Measurements from ENCODE around the gene PKD1. TPM values are rescaled to one million over a fixed set of nuclear protein-coding genes. Genes with fewer than 3 reads are reported as not detected.

The PKD1 gene
- total RNA-seq, 2 donors from 2014 or later, result 78.9 to 237 TPM

DNA sequence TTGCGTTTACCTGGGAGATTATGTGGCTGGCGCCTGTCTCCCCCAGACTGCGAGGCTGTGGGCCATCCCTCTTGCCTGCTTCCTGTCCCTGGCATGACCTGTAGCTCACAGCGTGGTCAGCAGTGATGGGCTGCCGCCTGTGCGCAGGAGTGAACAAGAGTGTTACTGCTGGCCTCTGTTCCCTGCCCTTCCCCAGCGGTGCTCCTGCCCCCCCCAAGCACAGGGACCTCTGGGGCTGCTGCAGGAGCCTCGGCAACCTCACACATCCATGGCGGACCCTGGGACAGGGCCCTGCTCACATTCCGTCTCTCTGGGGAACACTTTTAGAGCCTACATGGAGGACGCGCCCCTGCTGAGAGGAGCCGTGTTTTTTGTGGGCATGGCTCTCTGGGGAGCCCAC lies 77.3 kb downstream of the PKD1 start:
- intact Hi-C loops (cut with DNase I), result no loop called here
- ATAC-seq, result no peak
- TF ChIP-seq, protein P1, sequence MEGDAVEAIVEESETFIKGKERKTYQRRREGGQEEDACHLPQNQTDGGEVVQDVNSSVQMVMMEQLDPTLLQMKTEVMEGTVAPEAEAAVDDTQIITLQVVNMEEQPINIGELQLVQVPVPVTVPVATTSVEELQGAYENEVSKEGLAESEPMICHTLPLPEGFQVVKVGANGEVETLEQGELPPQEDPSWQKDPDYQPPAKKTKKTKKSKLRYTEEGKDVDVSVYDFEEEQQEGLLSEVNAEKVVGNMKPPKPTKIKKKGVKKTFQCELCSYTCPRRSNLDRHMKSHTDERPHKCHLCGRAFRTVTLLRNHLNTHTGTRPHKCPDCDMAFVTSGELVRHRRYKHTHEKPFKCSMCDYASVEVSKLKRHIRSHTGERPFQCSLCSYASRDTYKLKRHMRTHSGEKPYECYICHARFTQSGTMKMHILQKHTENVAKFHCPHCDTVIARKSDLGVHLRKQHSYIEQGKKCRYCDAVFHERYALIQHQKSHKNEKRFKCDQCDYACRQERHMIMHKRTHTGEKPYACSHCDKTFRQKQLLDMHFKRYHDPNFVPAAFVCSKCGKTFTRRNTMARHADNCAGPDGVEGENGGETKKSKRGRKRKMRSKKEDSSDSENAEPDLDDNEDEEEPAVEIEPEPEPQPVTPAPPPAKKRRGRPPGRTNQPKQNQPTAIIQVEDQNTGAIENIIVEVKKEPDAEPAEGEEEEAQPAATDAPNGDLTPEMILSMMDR (IDR thresholded peaks at IDR 0.05), result no peak
- no peak for TF ChIP-seq POLR2A (IDR thresholded peaks at IDR 0.05)

DNA sequence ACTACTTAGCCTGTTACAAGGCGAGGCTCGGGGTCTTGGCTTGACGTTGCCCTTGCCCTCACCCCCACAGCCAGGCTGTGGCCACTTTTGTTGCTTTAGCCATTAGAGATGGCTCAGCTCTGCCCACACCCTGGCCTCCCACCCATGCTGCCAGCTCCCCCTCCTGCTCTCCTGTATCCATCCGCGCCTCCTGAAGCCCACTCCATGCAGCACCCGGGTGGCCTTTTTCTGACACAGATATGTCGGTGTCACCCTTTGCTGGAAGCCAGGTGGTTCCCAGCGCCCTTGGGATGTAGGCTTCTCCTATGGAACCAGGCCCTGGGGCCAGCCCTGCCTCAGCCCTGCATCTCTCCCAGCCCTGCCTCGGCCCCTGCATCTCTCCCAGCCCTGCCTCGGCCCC lies 78.3 kb downstream of the PKD1 start:
- H3K36me3 ChIP-seq (replicated peaks in 1 of 2; ENCODE audit: insufficient read depth in 1 of 2, low read depth in 2 of 2), result peaks cover 0 to 2% of the 10 kb centered on the region in 2 donors
- TF ChIP-seq, protein P1 (IDR thresholded peaks at IDR 0.05), result no peak
- TF ChIP-seq POLR2A (IDR thresholded peaks at IDR 0.05), result no peak
- intact Hi-C loops (cut with DNase I), result no loop called here

More for the DNA sequence above, 77.3 kb downstream of the PKD1 start:
- Histone ChIP-seq H3K27ac (no peak overlapping the region), H3K4me3 (no peak overlapping the region), H3K27me3 (no peaks in the 10 kb centered on the region), H3K4me1 (peaks cover 8% of the 10 kb centered on the region), H3K9me3 (no peaks in the 10 kb centered on the region), H3K36me3 (replicated peaks in 1 of 2; ENCODE audit: insufficient read depth in 1 of 2, low read depth in 2 of 2) (peaks cover 0 to 2% of the 10 kb centered on the region in 2 donors)
- WGBS, 2 donors, result 82% methylated on average over 10 to 13 of the region's 13 CpGs
- no peak for DNase-seq

DNA sequence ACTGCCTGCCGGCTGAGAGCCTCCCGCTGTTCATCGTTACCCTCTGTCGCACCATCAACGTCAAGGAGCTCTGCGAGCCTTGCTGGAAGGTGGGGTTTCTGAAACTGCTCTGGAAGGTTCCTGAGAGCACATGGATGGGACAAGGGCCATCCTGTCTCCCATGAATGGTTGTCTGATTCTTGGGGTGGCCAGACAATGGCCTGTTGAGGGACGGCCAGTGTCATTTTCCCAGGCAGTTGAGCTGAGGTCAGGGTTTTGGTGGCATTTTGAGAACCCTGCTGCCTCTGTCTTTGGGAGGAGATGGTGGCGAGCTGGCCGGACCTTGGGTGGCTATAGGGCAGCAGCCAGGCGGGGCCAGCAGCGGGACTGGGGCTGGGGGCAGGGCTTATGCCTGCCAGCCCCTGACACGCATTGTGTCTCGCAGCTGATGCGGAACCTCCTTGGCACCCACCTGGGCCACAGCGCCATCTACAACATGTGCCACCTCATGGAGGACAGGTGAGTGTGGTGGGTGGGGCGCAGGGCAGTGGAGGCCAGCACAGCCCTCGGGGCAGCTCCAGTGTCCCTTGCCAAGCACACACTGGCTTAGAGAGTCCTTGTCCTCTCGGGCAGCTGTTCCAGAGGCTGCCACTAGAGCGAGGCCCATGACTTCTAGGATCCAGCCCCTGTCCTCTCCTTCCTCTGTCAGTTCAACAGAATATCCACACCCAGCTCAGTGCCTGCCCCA lies 78.9 kb downstream of the PKD1 start:
- H3K9me3 ChIP-seq, result no peaks in the 10 kb centered on the region
- intact Hi-C loops (cut with DNase I), result no loop called here
- ATAC-seq (no peak), DNase-seq (no peak)
- H3K27me3 ChIP-seq, result no peaks in the 10 kb centered on the region
- no peak overlapping the region for H3K4me3 ChIP-seq
- TF ChIP-seq, protein P1 (IDR thresholded peaks at IDR 0.05), result no peak
- no peak for TF ChIP-seq POLR2A (IDR thresholded peaks at IDR 0.05)
- H3K36me3 ChIP-seq (replicated peaks in 1 of 2; ENCODE audit: insufficient read depth in 1 of 2, low read depth in 2 of 2), result peaks cover 0 to 2% of the 10 kb centered on the region in 2 donors
- peaks cover 8% of the 10 kb centered on the region for H3K4me1 ChIP-seq
- WGBS, 2 donors, result 90 to 91% methylated on average over 2 to 17 of the region's 19 CpGs
- no peak overlapping the region for H3K27ac ChIP-seq

More for the DNA sequence above, 78.3 kb downstream of the PKD1 start:
- Histone ChIP-seq H3K27me3 (no peaks in the 10 kb centered on the region), H3K4me1 (peaks cover 8% of the 10 kb centered on the region), H3K9me3 (no peaks in the 10 kb centered on the region), H3K27ac (no peak overlapping the region), H3K4me3 (no peak overlapping the region)
- no peak for DNase-seq
- no peak for ATAC-seq
- 90 to 92% methylated on average over 9 to 10 of the region's 10 CpGs for WGBS, 2 donors

- DNase-seq, result no peak
- WGBS, 2 donors, result 82% methylated on average over 13 of the region's 15 CpGs; no CpG with 5 or more reads in 1 of the 2 donors
- peaks cover 0 to 2% of the 10 kb centered on the region in 2 donors for H3K36me3 ChIP-seq (replicated peaks in 1 of 2; ENCODE audit: insufficient read depth in 1 of 2, low read depth in 2 of 2)
Observed at GRCh38 chr16:2056077-2056476, 79.6 kb downstream of the PKD1 start.

More at GRCh38 chr16:2056077-2056476, 79.6 kb downstream of the PKD1 start:
- no peaks in the 10 kb centered on the region for H3K9me3 ChIP-seq
- peaks cover 8% of the 10 kb centered on the region for H3K4me1 ChIP-seq
- no peaks in the 10 kb centered on the region for H3K27me3 ChIP-seq
- H3K4me3 ChIP-seq, result no peak overlapping the region
- TF ChIP-seq, protein P1 (IDR thresholded peaks at IDR 0.05), result no peak
- no peak for TF ChIP-seq POLR2A (IDR thresholded peaks at IDR 0.05)
- H3K27ac ChIP-seq, result no peak overlapping the region
- ATAC-seq, result no peak
- intact Hi-C loops (cut with DNase I), result no loop called here

All from body of pancreas (tissue), 4 donors.